Measurements from ENCODE around the gene RENBP. TPM values are rescaled to one million over a fixed set of nuclear protein-coding genes. Genes with fewer than 3 reads are reported as not detected.

RENBP gene
- total RNA-seq, 2 experiments from 2014 or later = 2.8 to 6.2 TPM

GRCh38 chrX:153920546-153920945, 23.9 kb downstream of the RENBP start:
- H3K36me3 ChIP-seq (ENCODE audit: insufficient read depth, low read length) = peaks cover 20% of the 10 kb centered on the region
- no peak overlapping the region for H3K4me3 ChIP-seq (ENCODE audit: low read depth, low read length, poor library complexity, severe bottlenecking)
- intact Hi-C loops (cut with micrococcal nuclease; ENCODE audit: unreplicated experiment) = loop anchor here (10.0 kb wide), 1 partner anchor 454 kb away; the partner anchor contains the start of genes EMD and FLNA
- no peak for TF ChIP-seq EZH2phosphoT487 (IDR thresholded peaks at IDR 0.05; ENCODE audit: borderline replicate concordance, low read depth, low read length)
- TF ChIP-seq CTCF (conservative IDR thresholded peaks at IDR 0.05; ENCODE audit: low read length) = no peak
- POLR2A ChIA-PET = no interaction called here
- no peaks in the 10 kb centered on the region for H4K20me1 ChIP-seq (ENCODE audit: insufficient read depth, low read length)
- BruUV-seq (replicated peaks) = no TSS peak
- no peaks in the 10 kb centered on the region for H3K9me3 ChIP-seq (ENCODE audit: low read length)
- H3K4me1 ChIP-seq (ENCODE audit: insufficient read depth, low read length, poor library complexity, severe bottlenecking) = peaks cover 25% of the 10 kb centered on the region
- H3K79me2 ChIP-seq (ENCODE audit: insufficient read depth, low read depth, low read length) = peaks cover 24% of the 10 kb centered on the region; the same call in 1 of the 2 replicates
- CTCF ChIA-PET (ENCODE audit: unreplicated experiment) = no interaction called here
- no peak overlapping the region for H3K4me2 ChIP-seq (ENCODE audit: low read length)
- H3K27ac ChIP-seq (ENCODE audit: low read depth, low read length, poor library complexity, severe bottlenecking) = no peak overlapping the region
- no peaks in the 10 kb centered on the region for H3K9me2 ChIP-seq (ENCODE audit: insufficient read depth, low read length)
- no peak for DNase-seq (ENCODE audit: low spot score)
- H2AFZ ChIP-seq (ENCODE audit: low read length) = no peak overlapping the region

DNA sequence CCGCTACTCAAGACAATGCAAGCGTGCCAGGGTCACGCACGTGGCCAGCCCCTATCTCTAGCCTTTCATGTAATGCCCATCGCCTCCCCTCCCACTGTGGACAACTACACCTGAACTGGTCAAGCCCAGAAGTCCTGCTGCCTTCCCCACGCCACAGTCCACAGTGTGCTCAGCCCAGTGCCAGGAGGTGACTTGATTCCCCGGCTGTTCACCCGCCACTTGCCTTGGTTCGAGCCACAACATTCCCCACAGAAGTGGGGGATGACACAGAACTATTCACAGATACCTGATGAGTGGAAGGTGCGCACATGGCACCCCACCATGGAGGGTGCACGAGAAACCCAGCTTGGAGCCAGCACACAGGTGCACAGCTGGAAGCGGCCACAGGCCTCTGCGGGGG, 25.2 kb downstream of the RENBP start:
- Histone ChIP-seq H3K9me2 (ENCODE audit: insufficient read depth, low read length) (no peaks in the 10 kb centered on the region), H3K36me3 (ENCODE audit: insufficient read depth, low read length) (peaks cover 18% of the 10 kb centered on the region), H3K4me2 (ENCODE audit: low read length) (no peak overlapping the region), H3K9me3 (ENCODE audit: low read length) (no peaks in the 10 kb centered on the region), H4K20me1 (ENCODE audit: insufficient read depth, low read length) (no peaks in the 10 kb centered on the region), H3K27ac (ENCODE audit: low read depth, low read length, poor library complexity, severe bottlenecking) (no peak overlapping the region), H2AFZ (ENCODE audit: low read length) (no peak overlapping the region), H3K4me3 (ENCODE audit: low read depth, low read length, poor library complexity, severe bottlenecking) (no peak overlapping the region), H3K4me1 (ENCODE audit: insufficient read depth, low read length, poor library complexity, severe bottlenecking) (peaks cover 13% of the 10 kb centered on the region), H3K79me2 (ENCODE audit: insufficient read depth, low read depth, low read length) (peaks cover 12% of the 10 kb centered on the region; the same call in 1 of the 2 replicates)
- intact Hi-C loops (cut with micrococcal nuclease; ENCODE audit: unreplicated experiment) = no loop called here
- TF ChIP-seq CTCF (conservative IDR thresholded peaks at IDR 0.05; ENCODE audit: low read length) = no peak
- DNase-seq (ENCODE audit: low spot score) = no peak
- CTCF ChIA-PET (ENCODE audit: unreplicated experiment) = no interaction called here
- no TSS peak for BruUV-seq (replicated peaks)
- POLR2A ChIA-PET = no interaction called here

GRCh38 chrX:153917869-153918268, 26.6 kb downstream of the RENBP start:
- Histone ChIP-seq H3K4me2 (ENCODE audit: low read length) (no peak overlapping the region), H2AFZ (ENCODE audit: low read length) (no peak overlapping the region), H3K4me1 (ENCODE audit: insufficient read depth, low read length, poor library complexity, severe bottlenecking) (no peaks in the 10 kb centered on the region), H4K20me1 (ENCODE audit: insufficient read depth, low read length) (no peaks in the 10 kb centered on the region), H3K36me3 (ENCODE audit: insufficient read depth, low read length) (peaks cover 23% of the 10 kb centered on the region), H3K79me2 (ENCODE audit: insufficient read depth, low read depth, low read length) (no peaks in the 10 kb centered on the region; the same call in 1 of the 2 replicates), H3K9me3 (ENCODE audit: low read length) (no peaks in the 10 kb centered on the region), H3K9me2 (ENCODE audit: insufficient read depth, low read length) (no peaks in the 10 kb centered on the region), H3K4me3 (ENCODE audit: low read depth, low read length, poor library complexity, severe bottlenecking) (no peak overlapping the region), H3K27ac (ENCODE audit: low read depth, low read length, poor library complexity, severe bottlenecking) (no peak overlapping the region)
- ChIA-PET POLR2A (no interaction called here), CTCF (ENCODE audit: unreplicated experiment) (no interaction called here)
- DNase-seq (ENCODE audit: low spot score) = no peak
- no TSS peak for BruUV-seq (replicated peaks)
- intact Hi-C loops (cut with micrococcal nuclease; ENCODE audit: unreplicated experiment) = no loop called here
- TF ChIP-seq CTCF (conservative IDR thresholded peaks at IDR 0.05; ENCODE audit: low read length) (no peak), EZH2phosphoT487 (IDR thresholded peaks at IDR 0.05; ENCODE audit: borderline replicate concordance, low read depth, low read length) (no peak)
